Panc1 (cell line): Measurements from ENCODE around the gene SPARCL1.

Experiments
- CTCF ChIP-seq: fragments of 450-650 bp; IDR thresholded peaks from 2 replicates; pipeline ENCODE4 v1.5.1; 2017; ENCODE audit warnings: mild to moderate bottlenecking
- POLR2AphosphoS5 ChIP-seq: IDR thresholded peaks from 2 replicates; pipeline ENCODE4 v1.6.1; 2012; ENCODE audit warnings: mild to moderate bottlenecking, low read depth, low read length, moderate library complexity
- REST ChIP-seq, 2 experiments: IDR thresholded peaks; 2 replicates each; pipeline ENCODE4 v1.6.1; 2011 to 2012; ENCODE audit warnings: low read depth in 2 of 2, control low read depth in 1 of 2, low read length in 1 of 2, mild to moderate bottlenecking in 1 of 2, moderate library complexity in 1 of 2; ENCODE audit not compliant: insufficient read depth in 1 of 2
- SIN3A ChIP-seq: IDR thresholded peaks from 2 replicates; pipeline ENCODE4 v1.6.1; 2012; ENCODE audit warnings: low read depth, mild to moderate bottlenecking, low read length, moderate library complexity, borderline replicate concordance; ENCODE audit not compliant: insufficient read depth
- TCF7L2 ChIP-seq: IDR thresholded peaks from 2 replicates; pipeline ENCODE4 v1.6.1; 2011; ENCODE audit warnings: mild to moderate bottlenecking, low read depth, low read length, inconsistent platforms

GRCh38 chr4:87498446-87498900, 30.7 kb downstream of the SPARCL1 start:
- no peak for TF ChIP-seq CTCF
- no peak for TF ChIP-seq TCF7L2
- no peak for TF ChIP-seq POLR2AphosphoS5
- no peak for TF ChIP-seq REST (IDR thresholded peaks at IDR 0.05; ENCODE audit: insufficient read depth in 1 of 2, low read depth in 2 of 2, low read length in 1 of 2)
- no peak for TF ChIP-seq SIN3A
